Omental fat pad (tissue), 4 donors: ENCODE measurements around the gene DSCAM. TPM values are rescaled to one million over a fixed set of nuclear protein-coding genes. Genes with fewer than 3 reads are reported as not detected.

ENCODE experiments used
- ATAC-seq: fragments of 150-250 bp; one replicate; pipeline ENCODE4 v1.9.1; 2016; ENCODE audit warnings: mild to moderate bottlenecking, moderate library complexity; ENCODE audit not compliant: low FRiP score
- DNase-seq: peaks from one replicate; pipeline ENCODE4 v3.0.0-alpha.2; 2019; ENCODE audit warnings: low spot score
- total RNA-seq, 4 donors: library from RNA; depleted of rRNA; stranded (reverse); fragments of >200 nt; gene quantifications; one replicate each; pipeline ENCODE4 v1.1.0, GENCODE V29; 2016
- TF ChIP-seq, protein P1 (sequence below), 3 donors: fragments of 450-650 bp; IDR thresholded peaks; one replicate each; pipeline ENCODE4 v1.5.1; 2016 to 2017; ENCODE audit warnings: antibody characterized with exemption in 3 of 3, mild to moderate bottlenecking in 3 of 3, moderate library complexity in 2 of 3

Gene DSCAM
- total RNA-seq, 4 donors from 2014 or later, result 0.16 TPM; not detected in 3

DNA sequence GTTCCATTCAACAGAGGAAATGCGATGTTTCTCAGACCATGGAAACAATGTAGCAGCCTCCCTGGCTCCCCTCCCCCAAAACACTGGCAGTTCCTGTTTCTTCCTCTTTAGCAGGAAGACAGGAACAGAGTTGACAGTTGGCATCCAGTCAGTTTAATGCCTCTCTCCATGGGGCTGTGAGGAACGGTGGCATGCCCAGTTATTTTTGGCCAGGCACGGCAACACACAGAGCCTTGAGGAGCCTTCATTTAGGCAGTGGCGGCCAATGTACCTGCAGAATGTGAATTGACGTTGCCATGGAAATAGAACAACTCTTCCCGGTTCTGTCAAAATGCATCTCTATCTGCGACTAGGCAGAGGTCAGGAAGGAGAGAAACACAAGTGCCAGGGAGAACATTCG lies 330.6 kb downstream of the DSCAM start:
- no peak for DNase-seq

DNA sequence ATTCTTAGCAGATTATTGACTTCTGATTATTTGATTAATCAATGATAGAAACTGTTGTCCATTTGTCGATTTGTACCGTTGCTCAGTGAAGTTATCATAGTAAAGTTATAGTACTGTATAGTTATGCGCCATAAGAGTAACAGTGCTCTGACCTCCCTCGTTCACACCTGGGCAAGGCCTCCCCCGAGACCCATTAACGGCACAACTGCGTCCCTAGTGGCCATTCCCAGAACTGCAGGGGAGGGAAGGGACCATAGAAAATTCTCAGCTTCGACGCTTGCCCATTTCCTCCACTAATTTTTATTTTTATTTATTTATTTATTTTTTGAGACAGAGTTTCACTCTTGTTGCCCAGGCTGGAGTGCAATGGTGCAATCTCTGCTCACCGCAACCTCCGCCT lies 334.4 kb downstream of the DSCAM start:
- no peak for ATAC-seq
- TF ChIP-seq, protein P1, sequence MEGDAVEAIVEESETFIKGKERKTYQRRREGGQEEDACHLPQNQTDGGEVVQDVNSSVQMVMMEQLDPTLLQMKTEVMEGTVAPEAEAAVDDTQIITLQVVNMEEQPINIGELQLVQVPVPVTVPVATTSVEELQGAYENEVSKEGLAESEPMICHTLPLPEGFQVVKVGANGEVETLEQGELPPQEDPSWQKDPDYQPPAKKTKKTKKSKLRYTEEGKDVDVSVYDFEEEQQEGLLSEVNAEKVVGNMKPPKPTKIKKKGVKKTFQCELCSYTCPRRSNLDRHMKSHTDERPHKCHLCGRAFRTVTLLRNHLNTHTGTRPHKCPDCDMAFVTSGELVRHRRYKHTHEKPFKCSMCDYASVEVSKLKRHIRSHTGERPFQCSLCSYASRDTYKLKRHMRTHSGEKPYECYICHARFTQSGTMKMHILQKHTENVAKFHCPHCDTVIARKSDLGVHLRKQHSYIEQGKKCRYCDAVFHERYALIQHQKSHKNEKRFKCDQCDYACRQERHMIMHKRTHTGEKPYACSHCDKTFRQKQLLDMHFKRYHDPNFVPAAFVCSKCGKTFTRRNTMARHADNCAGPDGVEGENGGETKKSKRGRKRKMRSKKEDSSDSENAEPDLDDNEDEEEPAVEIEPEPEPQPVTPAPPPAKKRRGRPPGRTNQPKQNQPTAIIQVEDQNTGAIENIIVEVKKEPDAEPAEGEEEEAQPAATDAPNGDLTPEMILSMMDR (IDR thresholded peaks at IDR 0.05), result no peak
- no peak for DNase-seq

More for the DNA sequence above, 330.6 kb downstream of the DSCAM start:
- TF ChIP-seq, protein P1 (IDR thresholded peaks at IDR 0.05), result no peak
- no peak for ATAC-seq

DNA sequence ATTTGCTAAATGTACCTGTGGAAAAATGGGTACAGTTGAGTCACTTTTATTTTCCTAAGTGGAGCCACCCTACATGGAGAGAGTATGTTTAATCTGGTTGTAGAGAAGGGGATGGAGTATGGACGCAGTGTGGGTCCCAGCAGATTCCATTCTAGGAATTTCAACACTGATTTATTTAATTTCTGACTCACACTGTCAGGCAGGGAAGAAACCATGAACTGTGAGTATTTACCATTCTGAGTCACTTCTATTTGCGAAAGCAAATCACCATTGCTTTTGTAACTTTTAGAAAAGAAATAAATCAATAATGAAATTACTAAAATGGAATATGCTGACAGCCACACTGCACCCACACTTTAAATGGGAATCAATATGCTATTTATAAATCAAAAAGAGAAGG lies 339.0 kb downstream of the DSCAM start:
- TF ChIP-seq, protein P1 (IDR thresholded peaks at IDR 0.05), result no peak
- ATAC-seq, result no peak
- no peak for DNase-seq

DNA sequence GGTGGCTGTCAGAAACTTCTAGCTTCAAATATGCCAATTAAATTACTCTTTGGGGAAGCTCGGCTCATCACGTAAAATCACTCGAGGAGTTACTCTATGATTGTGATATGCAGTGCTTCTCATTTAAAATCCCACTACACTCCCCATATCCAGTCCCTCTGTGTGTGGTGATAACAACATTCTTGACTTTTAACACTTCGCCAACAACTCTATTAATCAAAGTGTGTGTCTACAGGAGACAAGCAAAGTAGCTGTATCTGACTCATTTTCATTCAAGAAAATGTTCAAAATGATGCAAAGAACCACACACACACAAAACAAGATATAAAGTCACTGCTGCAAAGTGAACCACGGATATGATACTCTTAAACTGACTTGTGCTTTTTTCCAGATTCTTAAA lies 341.3 kb downstream of the DSCAM start:
- ATAC-seq, result no peak
- TF ChIP-seq, protein P1 (IDR thresholded peaks at IDR 0.05), result no peak
- no peak for DNase-seq

DNA sequence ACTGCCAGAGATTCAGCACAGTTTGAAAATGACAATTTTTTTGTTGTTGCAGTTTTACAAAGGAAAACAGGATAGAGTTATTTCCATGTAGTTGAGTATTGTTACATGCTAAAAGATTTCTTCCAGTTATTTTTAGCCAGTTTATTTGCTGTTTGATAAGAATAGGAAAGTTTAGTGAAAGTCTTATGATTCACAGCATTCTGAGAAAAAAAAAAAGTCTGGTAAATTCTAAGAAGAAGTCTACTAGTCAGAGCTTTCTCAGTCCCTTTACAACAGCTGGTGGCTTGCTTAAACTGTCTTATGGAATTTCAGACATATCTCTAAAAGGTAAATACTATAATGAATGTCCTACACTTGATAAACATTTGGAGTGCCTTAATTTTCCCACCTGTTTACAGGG lies 341.7 kb downstream of the DSCAM start:
- DNase-seq, result no peak
- TF ChIP-seq, protein P1 (IDR thresholded peaks at IDR 0.05), result no peak
- no peak for ATAC-seq

DNA sequence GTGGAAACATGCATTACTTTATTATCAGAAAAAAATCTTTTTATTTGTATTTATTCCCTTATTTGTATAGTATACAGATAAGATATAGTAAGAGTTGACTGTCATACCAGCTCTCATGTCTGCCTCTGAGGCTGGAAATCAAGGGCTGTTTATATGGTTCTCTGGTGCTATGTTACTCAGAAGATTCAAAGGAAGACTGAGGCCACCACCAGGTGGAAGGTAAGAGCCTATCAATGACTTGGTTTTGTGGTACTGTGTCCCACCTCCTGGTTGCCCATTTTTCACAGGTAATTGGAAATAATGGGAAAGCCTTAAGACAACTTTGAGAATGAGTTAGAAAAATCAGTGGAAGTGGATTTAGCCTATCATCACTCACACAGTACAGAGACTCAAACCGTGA lies 342.1 kb downstream of the DSCAM start:
- no peak for ATAC-seq
- DNase-seq, result no peak

DNA sequence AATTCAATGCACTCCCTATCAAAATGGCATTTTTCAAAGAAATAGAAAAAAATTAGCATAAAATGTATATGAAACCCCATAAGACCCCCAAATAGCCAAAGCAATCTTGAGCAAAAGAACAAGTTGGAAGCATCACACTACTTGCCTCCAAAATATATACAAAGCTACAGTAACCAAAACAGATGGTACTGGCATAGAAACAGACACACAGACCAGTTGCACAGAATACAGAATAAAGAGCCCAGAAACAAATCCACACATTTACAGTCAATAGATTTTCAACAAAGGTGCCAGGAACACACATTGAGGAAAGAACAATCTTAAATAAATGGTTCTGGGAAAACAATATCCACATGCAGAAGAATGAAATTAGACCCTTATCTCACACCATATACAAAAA lies 350.8 kb downstream of the DSCAM start:
- TF ChIP-seq, protein P1 (IDR thresholded peaks at IDR 0.05), result no peak
- no peak for ATAC-seq
- no peak for DNase-seq

More for the DNA sequence above, 342.1 kb downstream of the DSCAM start:
- TF ChIP-seq, protein P1 (IDR thresholded peaks at IDR 0.05), result no peak
